Thyroid gland (tissue), 4 donors: ENCODE measurements around the gene SLC35F3.

Experiments
- CTCF ChIP-seq, 6 experiments: fragments of 200-600 bp in 3 of 6; fragments of 450-650 bp in 3 of 6; sonication (generic) in 3 of 6; IDR thresholded peaks; one replicate each; pipeline ENCODE4 v1.5.1; 2016 to 2019; ENCODE audit warnings: antibody characterized with exemption in 6 of 6, mild to moderate bottlenecking in 2 of 6, inconsistent platforms in 1 of 6, moderate library complexity in 1 of 6
- POLR2A ChIP-seq, 2 donors: fragments of 450-650 bp; IDR thresholded peaks; one replicate each; pipeline ENCODE4 v1.6.1; 2017; ENCODE audit warnings: antibody characterized with exemption in 2 of 2, mild to moderate bottlenecking in 2 of 2, moderate library complexity in 1 of 2

- no peak for TF ChIP-seq POLR2A (IDR thresholded peaks at IDR 0.05)
- TF ChIP-seq CTCF (IDR thresholded peaks at IDR 0.05): no peak
Observed at GRCh38 chr1:234221601-234222000, 317.1 kb downstream of the SLC35F3 start.
